RWPE1 (cell line): ENCODE data around the gene COL21A1.

Experiments used
- CTCF ChIA-PET: fragments of 350-600 bp; sonication (Branson Sonifier 250); formaldehyde crosslinking; extraction: SDS; loops from one replicate; lab custom pipeline; 2021; lab: Yijun Ruan, JAX
- POLR2A ChIA-PET: fragments of 400-600 bp; formaldehyde crosslinking; extraction: SDS; loops from one replicate; lab custom pipeline; 2020; ENCODE audit warnings: antibody characterized with exemption; ENCODE audit not compliant: low non-redundant PET; lab: Yijun Ruan, JAX
- DNase-seq: peaks from one replicate; pipeline ENCODE4 v3.0.0; 2012; ENCODE audit warnings: low spot score
- H3K27ac ChIP-seq: fragments of 450-650 bp; 2 replicates; pipeline ENCODE4 v1.5.1; 2017
- TF ChIP-seq, protein P1 (sequence below): fragments of 450-650 bp; conservative IDR thresholded peaks from 2 replicates; pipeline ENCODE4 v1.5.1; 2017; ENCODE audit warnings: low read depth, mild to moderate bottlenecking

Gene COL21A1

GRCh38 chr6:56214041-56214702, 33.2 kb downstream of the COL21A1 start:
- DNase-seq: no peak
- ChIA-PET POLR2A (no interaction called here), CTCF (interaction anchor here (0.7 kb wide), 1 partner anchor 19 kb away, joined by 3 read pairs; no protein-coding TSS in a partner anchor)
- H3K27ac ChIP-seq: no peak overlapping the region
- TF ChIP-seq, protein P1, sequence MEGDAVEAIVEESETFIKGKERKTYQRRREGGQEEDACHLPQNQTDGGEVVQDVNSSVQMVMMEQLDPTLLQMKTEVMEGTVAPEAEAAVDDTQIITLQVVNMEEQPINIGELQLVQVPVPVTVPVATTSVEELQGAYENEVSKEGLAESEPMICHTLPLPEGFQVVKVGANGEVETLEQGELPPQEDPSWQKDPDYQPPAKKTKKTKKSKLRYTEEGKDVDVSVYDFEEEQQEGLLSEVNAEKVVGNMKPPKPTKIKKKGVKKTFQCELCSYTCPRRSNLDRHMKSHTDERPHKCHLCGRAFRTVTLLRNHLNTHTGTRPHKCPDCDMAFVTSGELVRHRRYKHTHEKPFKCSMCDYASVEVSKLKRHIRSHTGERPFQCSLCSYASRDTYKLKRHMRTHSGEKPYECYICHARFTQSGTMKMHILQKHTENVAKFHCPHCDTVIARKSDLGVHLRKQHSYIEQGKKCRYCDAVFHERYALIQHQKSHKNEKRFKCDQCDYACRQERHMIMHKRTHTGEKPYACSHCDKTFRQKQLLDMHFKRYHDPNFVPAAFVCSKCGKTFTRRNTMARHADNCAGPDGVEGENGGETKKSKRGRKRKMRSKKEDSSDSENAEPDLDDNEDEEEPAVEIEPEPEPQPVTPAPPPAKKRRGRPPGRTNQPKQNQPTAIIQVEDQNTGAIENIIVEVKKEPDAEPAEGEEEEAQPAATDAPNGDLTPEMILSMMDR: no peak

- TF ChIP-seq, protein P1: no peak
- no peak for DNase-seq
- no peak overlapping the region for H3K27ac ChIP-seq
- POLR2A ChIA-PET: no interaction called here
- CTCF ChIA-PET: no interaction called here
Measured at GRCh38 chr6:56211724-56212123, 35.7 kb downstream of the COL21A1 start.

- no peak overlapping the region for H3K27ac ChIP-seq
- TF ChIP-seq, protein P1: no peak
- ChIA-PET POLR2A (no interaction called here), CTCF (no interaction called here)
- DNase-seq: no peak
Measured at GRCh38 chr6:56204134-56204533, 43.2 kb downstream of the COL21A1 start.

DNA sequence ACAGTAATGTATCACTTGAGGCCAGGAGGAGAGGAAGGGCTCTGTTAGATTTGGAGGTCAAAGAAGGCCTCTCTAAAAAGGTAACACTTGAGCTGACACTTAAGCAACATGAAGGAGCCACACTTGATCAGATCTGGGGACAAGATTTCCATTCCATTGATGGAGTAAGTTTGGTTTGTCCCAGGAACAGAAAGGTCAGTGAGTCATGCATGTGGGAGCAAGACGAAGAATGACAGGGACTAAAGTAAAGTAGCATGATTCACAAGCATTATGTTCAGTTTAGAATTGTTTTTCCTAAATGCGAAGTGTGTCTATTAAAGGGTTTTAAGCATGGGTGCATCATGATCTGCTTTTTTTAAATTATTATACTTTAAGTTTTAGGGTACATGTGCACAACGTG, 47.4 kb downstream of the COL21A1 start:
- no peak for DNase-seq
- CTCF ChIA-PET: interaction anchor here (0.6 kb wide), 1 partner anchor 47 kb away, joined by 3 read pairs; no protein-coding TSS in a partner anchor
- POLR2A ChIA-PET: no interaction called here
- TF ChIP-seq, protein P1: no peak
- H3K27ac ChIP-seq: no peak overlapping the region

- CTCF ChIA-PET: no interaction called here
- no peak for DNase-seq
- TF ChIP-seq, protein P1: no peak
- POLR2A ChIA-PET: no interaction called here
- H3K27ac ChIP-seq: no peak overlapping the region
Measured at GRCh38 chr6:56193846-56194245, 53.5 kb downstream of the COL21A1 start.

- POLR2A ChIA-PET: no interaction called here
- H3K27ac ChIP-seq: no peak overlapping the region
- CTCF ChIA-PET: no interaction called here
- TF ChIP-seq, protein P1: no peak
- no peak for DNase-seq
Measured at GRCh38 chr6:56188429-56188828, 59.0 kb downstream of the COL21A1 start.
